Occipital lobe (tissue), 2 donors: Measurements from ENCODE around the gene CSAG2. TPM values are rescaled to one million over a fixed set of nuclear protein-coding genes. Genes with fewer than 3 reads are reported as not detected.
"Not testable (repeated sequence)": the region's sequence is repeated elsewhere in the genome, so short reads cannot be mapped to it uniquely, and the experiment has no call there.

Experiments used
- DNase-seq: peaks from one replicate; lab custom pipeline; 2025; lab: John Stamatoyannopoulos, UW
- total RNA-seq: library from RNA; depleted of rRNA; stranded (reverse); fragments of >200 nt; gene quantifications from one replicate; pipeline ENCODE4 v1.2.3, GENCODE V29; 2014

Gene CSAG2, protein sequence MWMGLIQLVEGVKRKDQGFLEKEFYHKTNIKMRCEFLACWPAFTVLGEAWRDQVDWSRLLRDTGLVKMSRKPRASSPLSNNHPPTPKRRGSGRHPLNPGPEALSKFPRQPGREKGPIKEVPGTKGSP
- total RNA-seq, result not detected

DNA sequence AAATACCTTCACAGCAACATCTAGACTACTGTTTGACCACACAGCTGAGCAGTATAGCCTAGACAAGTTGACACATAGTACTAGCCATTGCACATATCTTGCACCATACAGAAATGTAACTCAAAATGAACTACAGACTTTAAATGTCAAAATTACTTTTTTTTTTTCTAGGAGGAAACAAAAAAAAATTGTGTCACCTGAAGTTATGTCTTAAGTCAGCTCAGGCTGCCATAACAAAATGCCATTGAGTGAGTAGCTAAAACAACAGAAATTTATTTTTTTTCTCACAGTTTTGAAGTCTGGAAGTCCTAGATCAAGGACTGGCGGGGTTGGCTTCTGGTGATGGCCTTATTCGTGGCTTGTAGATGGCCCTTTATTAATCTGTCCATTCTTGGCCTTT is at the start of gene CSAG2:
Gene CSAG2 (minus strand): TSS at position 101 of the 400 bp plus-strand sequence. CDS start 161 bp downstream, outside the sequence.
- not testable (repeated sequence) for DNase-seq

DNA sequence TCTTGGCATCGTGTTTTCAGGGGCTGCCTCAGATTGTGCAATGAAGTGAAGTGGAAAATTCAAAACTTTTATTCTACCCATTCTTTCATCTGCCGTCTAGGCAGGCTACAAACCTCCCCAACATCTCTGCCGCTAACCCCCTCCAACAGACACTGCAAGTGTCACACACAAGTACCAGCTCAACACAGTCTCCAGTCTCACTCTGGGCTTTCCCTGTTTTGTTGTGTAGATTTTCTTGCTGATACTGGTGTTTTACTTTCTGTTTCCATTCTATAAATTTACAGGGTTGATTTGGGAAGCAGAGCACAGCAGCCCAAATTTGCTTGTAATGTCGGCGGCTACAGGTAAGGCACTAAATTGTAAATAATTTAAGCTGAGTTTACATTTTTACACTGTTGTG is 45.8 kb upstream of the CSAG2 start:
- not testable (repeated sequence) for DNase-seq

DNA sequence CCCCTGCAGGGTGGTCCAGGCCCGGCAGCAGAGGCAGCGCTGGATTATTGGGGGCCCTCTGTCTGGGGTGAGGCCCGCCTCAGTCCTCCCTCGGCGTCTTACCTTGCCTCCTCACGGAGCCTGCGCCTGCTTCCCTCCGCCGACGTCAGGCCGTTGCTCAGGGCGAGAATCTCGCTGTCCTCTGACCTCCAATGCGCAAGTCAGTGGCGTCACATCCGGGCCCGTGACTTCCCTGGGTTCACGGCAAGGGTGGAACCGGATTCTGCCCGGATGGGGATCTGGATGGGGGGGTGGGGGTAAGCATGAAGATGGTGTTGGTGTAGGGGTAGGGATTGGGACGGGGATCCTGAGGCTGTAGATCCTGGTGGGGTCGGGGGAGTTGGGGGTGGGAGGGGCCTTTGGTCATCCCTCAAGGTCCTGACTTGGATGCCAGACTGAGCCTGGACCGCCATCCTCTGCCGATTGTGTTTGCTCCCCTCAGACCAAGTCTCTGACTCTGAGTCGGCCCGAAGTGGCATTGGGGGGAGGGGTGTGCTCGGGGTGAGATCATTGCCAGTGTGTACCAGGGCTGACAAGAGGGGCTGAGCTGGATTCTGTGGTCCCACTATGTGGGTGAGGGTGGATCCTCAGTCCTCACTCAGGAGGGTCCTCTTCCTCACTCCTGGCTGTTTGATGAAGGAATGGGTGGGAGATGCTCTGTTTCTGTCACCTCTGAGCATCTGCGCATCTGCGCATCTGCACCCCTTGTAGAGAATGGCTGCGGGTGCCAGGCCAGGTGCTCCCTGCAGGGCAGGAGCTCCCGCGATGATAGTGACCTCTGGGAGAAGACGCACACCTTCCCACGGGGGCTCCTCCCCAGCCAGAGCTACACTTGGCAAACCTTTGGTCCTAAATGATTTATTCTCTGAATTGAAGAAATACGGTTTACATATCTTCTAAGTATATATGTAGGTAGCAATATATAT is 44.9 kb upstream of the CSAG2 start, which contains the start of gene MAGEA2:
Gene MAGEA2 (minus strand): TSS at position 157 of the 965 bp plus-strand sequence. CDS start 2,479 bp downstream, outside the sequence.
- not testable (repeated sequence) for DNase-seq

GRCh38 chrX:152738560-152738959 is 29.5 kb upstream of the CSAG2 start:
- no peak for DNase-seq

DNA sequence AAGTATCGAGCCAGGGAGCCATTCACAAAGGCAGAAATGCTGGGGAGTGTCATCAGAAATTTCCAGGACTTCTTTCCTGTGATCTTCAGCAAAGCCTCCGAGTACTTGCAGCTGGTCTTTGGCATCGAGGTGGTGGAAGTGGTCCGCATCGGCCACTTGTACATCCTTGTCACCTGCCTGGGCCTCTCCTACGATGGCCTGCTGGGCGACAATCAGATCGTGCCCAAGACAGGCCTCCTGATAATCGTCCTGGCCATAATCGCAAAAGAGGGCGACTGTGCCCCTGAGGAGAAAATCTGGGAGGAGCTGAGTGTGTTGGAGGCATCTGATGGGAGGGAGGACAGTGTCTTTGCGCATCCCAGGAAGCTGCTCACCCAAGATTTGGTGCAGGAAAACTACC is 27.5 kb upstream of the CSAG2 start:
- DNase-seq, result not testable (repeated sequence)

DNA sequence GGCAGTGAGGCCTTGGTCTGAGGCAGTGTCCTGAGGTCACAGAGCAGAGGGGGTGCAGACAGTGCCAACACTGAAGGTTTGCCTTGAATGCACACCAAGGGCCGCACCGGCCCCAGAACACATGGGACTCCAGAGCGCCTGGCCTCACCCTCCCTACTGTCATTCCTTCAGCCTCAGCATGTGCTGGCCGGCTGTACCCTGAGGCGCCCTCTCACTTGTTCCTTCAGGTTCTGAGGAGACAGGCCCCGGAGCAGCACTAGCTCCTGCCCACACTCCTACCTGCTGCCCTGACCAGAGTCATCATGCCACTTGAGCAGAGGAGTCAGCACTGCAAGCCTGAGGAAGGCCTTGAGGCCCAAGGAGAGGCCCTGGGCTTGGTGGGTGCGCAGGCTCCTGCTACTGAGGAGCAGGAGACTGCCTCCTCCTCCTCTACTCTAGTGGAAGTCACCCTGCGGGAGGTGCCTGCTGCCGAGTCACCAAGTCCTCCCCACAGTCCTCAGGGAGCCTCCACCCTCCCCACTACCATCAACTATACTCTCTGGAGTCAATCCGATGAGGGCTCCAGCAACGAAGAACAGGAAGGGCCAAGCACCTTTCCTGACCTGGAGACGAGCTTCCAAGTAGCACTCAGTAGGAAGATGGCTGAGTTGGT is 26.9 kb upstream of the CSAG2 start:
- DNase-seq, result no peak

DNA sequence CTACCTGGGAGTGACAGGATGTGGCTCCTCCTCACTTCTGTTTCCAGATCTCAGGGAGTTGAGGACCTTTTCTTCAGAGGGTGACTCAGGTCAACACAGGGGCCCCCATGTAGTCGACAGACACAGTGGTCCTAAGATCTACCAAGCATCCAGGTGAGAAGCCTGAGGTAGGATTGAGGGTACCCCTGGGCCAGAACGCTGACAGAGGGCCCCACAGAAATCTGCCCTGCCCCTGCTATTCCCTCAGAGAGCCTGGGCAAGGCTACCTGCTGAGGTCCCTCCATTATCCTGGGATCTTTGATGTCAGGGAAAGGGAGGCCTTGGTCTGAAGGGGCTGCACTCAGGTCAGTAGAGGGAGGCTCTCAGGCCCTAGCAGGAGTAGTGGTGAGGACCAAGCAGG is 26.0 kb upstream of the CSAG2 start:
- no peak for DNase-seq

- not testable (repeated sequence) for DNase-seq
Measured at GRCh38 chrX:152734143-152734858, 25.2 kb upstream of the CSAG2 start.

- no peak for DNase-seq
Measured at GRCh38 chrX:152733261-152733975, 24.3 kb upstream of the CSAG2 start, which contains the start of the genes CSAG1 and MAGEA12. TSS of gene CSAG1 (minus strand) at chrX:152733721. CDS start at chrX:152732460, 1,261 bp downstream. TSS of gene MAGEA12 (plus strand) at chrX:152733757. CDS start at chrX:152736162, 2,405 bp downstream.

GRCh38 chrX:152725409-152725808 is 16.3 kb upstream of the CSAG2 start:
- DNase-seq, result no peak

GRCh38 chrX:152713815-152714787 is 5.0 kb upstream of the CSAG2 start, which contains the start of gene MAGEA2B:
TSS of gene MAGEA2B (plus strand) at chrX:152714628. CDS start at chrX:152717107, 2,479 bp downstream.
- DNase-seq, result not testable (repeated sequence)

DNA sequence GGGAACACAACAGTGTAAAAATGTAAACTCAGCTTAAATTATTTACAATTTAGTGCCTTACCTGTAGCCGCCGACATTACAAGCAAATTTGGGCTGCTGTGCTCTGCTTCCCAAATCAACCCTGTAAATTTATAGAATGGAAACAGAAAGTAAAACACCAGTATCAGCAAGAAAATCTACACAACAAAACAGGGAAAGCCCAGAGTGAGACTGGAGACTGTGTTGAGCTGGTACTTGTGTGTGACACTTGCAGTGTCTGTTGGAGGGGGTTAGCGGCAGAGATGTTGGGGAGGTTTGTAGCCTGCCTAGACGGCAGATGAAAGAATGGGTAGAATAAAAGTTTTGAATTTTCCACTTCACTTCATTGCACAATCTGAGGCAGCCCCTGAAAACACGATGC is 4.1 kb upstream of the CSAG2 start:
- DNase-seq, result not testable (repeated sequence)

GRCh38 chrX:152706500-152706899 is 2.6 kb downstream of the CSAG2 start:
- DNase-seq, result not testable (repeated sequence)

- not testable (repeated sequence) for DNase-seq
Measured at GRCh38 chrX:152700390-152700789, 8.7 kb downstream of the CSAG2 start.

GRCh38 chrX:152697952-152698931 is 10.8 kb downstream of the CSAG2 start, which contains the start of gene MAGEA3:
TSS of gene MAGEA3 (plus strand) at chrX:152698794. CDS start at chrX:152700833, 2,039 bp downstream.
- not testable (repeated sequence) for DNase-seq

GRCh38 chrX:152681012-152681411 is 28.1 kb downstream of the CSAG2 start:
- not testable (repeated sequence) for DNase-seq

GRCh38 chrX:152674652-152675051 is 34.4 kb downstream of the CSAG2 start:
- DNase-seq, result not testable (repeated sequence)

DNA sequence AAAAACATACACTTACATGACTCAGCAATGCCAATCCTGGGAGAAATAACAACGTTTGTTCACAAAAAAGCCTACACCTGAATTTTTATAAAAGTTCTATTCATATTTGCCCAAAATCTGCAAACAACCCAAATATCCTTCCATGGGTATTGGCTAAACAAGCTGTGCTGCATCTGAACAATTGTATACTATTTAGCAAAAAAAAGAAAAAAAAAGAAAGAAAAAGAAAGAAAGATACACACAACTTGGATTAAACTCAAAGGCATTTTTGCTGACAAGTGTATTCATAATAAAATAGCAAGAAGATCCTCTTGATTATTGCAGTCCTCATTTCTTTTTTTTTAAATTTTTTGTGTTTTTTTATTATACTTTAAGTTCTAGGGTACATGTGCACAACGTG is 34.9 kb downstream of the CSAG2 start:
- DNase-seq, result no peak
